A549 (cell line): ENCODE results near the gene COMMD7. TPM values are rescaled to one million over a fixed set of nuclear protein-coding genes. Genes with fewer than 3 reads are reported as not detected.

Source experiments
- ATAC-seq, 2 experiments: fragments of 200-7000 bp in 1 of 2; fragments of >200 bp in 1 of 2; cut with Nextera tagmentation in 1 of 2; cut with Tn5 transposase in 1 of 2; 3 replicates each; pipeline versions ENCODE4 v1.8.0 to v1.9.1; 2018 to 2020; ENCODE audit warnings: mild to moderate bottlenecking in 1 of 2, moderate library complexity in 1 of 2
- CTCF ChIA-PET: fragments of 300-600 bp; sonication (Branson Sonifier 250); formaldehyde crosslinking; extraction: SDS; loops from one replicate; lab custom pipeline; 2021; ENCODE audit warnings: antibody characterized with exemption, inconsistent platforms; lab: Yijun Ruan, JAX
- POLR2A ChIA-PET: fragments of 350-600 bp; formaldehyde crosslinking; extraction: SDS; loops from one replicate; lab custom pipeline; 2021; ENCODE audit warnings: antibody characterized with exemption, inconsistent platforms; lab: Yijun Ruan, JAX
- DNase-seq, 2 experiments: peaks; one replicate each; pipeline versions ENCODE4 v3.0.0 to v3.0.0-alpha.2; 2011 to 2016; ENCODE audit warnings: low read depth in 1 of 2, low spot score in 1 of 2
- FAIRE-seq: peaks from 2 replicates; lab custom pipeline; 2011; peaks lifted over from hg19 to GRCh38; lab: Jason Lieb, UNC
- H3K27ac ChIP-seq, 2 experiments: fragments of >200 bp; sonication (Bioruptor Twin); formaldehyde crosslinking; 3 replicates each; pipeline ENCODE4 v1.5.1; 2016 to 2017
- H3K4me1 ChIP-seq: fragments of >200 bp; sonication (Bioruptor Twin); formaldehyde crosslinking; 3 replicates; pipeline ENCODE4 v1.6.1; 2016
- H3K4me2 ChIP-seq: fragments of >200 bp; sonication (Bioruptor Twin); formaldehyde crosslinking; 3 replicates; pipeline ENCODE4 v1.6.1; 2016
- H3K4me3 ChIP-seq: fragments of >200 bp; sonication (Bioruptor Twin); formaldehyde crosslinking; 3 replicates; pipeline ENCODE4 v1.5.1; 2016
- H3K9me3 ChIP-seq: fragments of >200 bp; sonication (Bioruptor Twin); formaldehyde crosslinking; 3 replicates; pipeline ENCODE4 v1.6.1; 2016
- BHLHE40 ChIP-seq: IDR thresholded peaks from 2 replicates; pipeline ENCODE4 v1.6.1; 2012; ENCODE audit warnings: low read depth, low read length, inconsistent platforms
- CBX8 ChIP-seq: fragments of 200-600 bp; sonication (generic); IDR thresholded peaks from 2 replicates; pipeline ENCODE4 v1.6.1; 2016
- CEBPB ChIP-seq, 2 experiments: fragments of >200 bp in 1 of 2; sonication (Bioruptor Twin) in 1 of 2; formaldehyde crosslinking in 1 of 2; IDR thresholded peaks; 2 replicates each; pipeline ENCODE4 v1.6.1; 2012 to 2016
- EP300 ChIP-seq, 2 experiments: fragments of >200 bp; sonication (Bioruptor Twin); formaldehyde crosslinking; IDR thresholded peaks; 2 replicates in 1 of 2; 3 replicates in 1 of 2; pipeline ENCODE4 v1.6.1; 2016 to 2017
- FOSL2 ChIP-seq, 2 experiments: fragments of 450-650 bp in 1 of 2; fragments of >200 bp in 1 of 2; sonication (Bioruptor Twin) in 1 of 2; formaldehyde crosslinking; IDR thresholded peaks; 2 replicates each; pipeline versions ENCODE4 v1.5.0 to v1.6.1; 2016 to 2020; ENCODE audit warnings: mild to moderate bottlenecking in 1 of 2, moderate library complexity in 1 of 2
- FOXS1 ChIP-seq: fragments of 250-450 bp; sonication (Bioruptor Pico); IDR thresholded peaks from 2 replicates; pipeline ENCODE4 v1.5.0; 2020; ENCODE audit warnings: mild to moderate bottlenecking, moderate library complexity
- HMGXB4 ChIP-seq: fragments of 250-450 bp; sonication (Bioruptor Pico); IDR thresholded peaks from 2 replicates; pipeline ENCODE4 v1.5.0; 2021; ENCODE audit warnings: mild to moderate bottlenecking, moderate library complexity, borderline replicate concordance
- HOXB5 ChIP-seq: fragments of 250-450 bp; sonication (Bioruptor Pico); IDR thresholded peaks from 2 replicates; pipeline ENCODE4 v1.5.0; 2020; ENCODE audit warnings: mild to moderate bottlenecking, moderate library complexity
- JUNB ChIP-seq: fragments of >200 bp; sonication (Bioruptor Twin); formaldehyde crosslinking; IDR thresholded peaks from 2 replicates; pipeline ENCODE4 v1.6.1; 2016
- KDM1A ChIP-seq: fragments of 200-600 bp; sonication (generic); IDR thresholded peaks from 2 replicates; pipeline ENCODE4 v1.6.1; 2016; ENCODE audit warnings: low read depth, mild to moderate bottlenecking
- MAX ChIP-seq: IDR thresholded peaks from 2 replicates; pipeline ENCODE4 v1.6.1; 2012
- MYC ChIP-seq: IDR thresholded peaks from 2 replicates; pipeline ENCODE4 v1.6.1; 2012; ENCODE audit warnings: mild to moderate bottlenecking, inconsistent platforms, low read length, improper control_type of control experiment, borderline replicate concordance
- RARB ChIP-seq: fragments of 250-450 bp; sonication (Bioruptor Pico); IDR thresholded peaks from 2 replicates; pipeline ENCODE4 v1.8.0; 2021; ENCODE audit warnings: mild to moderate bottlenecking, moderate library complexity
- RCOR1 ChIP-seq: fragments of 150-350 bp; IDR thresholded peaks from 2 replicates; pipeline ENCODE4 v1.6.1; 2014; ENCODE audit warnings: antibody characterized with exemption, low read length, low read depth
- RNF2 ChIP-seq: fragments of 200-600 bp; sonication (generic); IDR thresholded peaks from 2 replicates; pipeline ENCODE4 v1.6.1; 2016; ENCODE audit warnings: low read depth, mild to moderate bottlenecking, antibody characterized with exemption, moderate library complexity, borderline replicate concordance
- SMC3 ChIP-seq: fragments of >200 bp; sonication (Bioruptor Twin); formaldehyde crosslinking; IDR thresholded peaks from 3 replicates; pipeline ENCODE4 v1.6.1; 2018; ENCODE audit warnings: inconsistent platforms
- ZC3H11A ChIP-seq: fragments of 450-650 bp; IDR thresholded peaks from 2 replicates; pipeline ENCODE4 v1.6.1; 2014; ENCODE audit warnings: antibody characterized with exemption, mild to moderate bottlenecking
- ZNF302 ChIP-seq: fragments of 250-450 bp; sonication (Bioruptor Pico); IDR thresholded peaks from 2 replicates; pipeline ENCODE4 v1.9.0; 2021; ENCODE audit warnings: inconsistent platforms, mild to moderate bottlenecking, moderate library complexity
- WGBS: methylation state at CpG from one replicate; pipeline ENCODE4 v1.1.6; 2017; ENCODE audit errors: missing lambda C conversion rate; 5-methylcytosine and 5-hydroxymethylcytosine counted together
- polyA plus RNA-seq, 4 experiments: library from polyadenylated mRNA; depleted of rRNA in 3 of 4; stranded (reverse); fragments of >200 nt; fragmentation: RNase III in 1 of 4; extraction: RNeasy Plus Mini Kit Qiagen cat#74134 plus additional on column Dnase treatment in 1 of 4; gene quantifications; 2 replicates in 3 of 4; 3 replicates in 1 of 4; pipeline ENCODE4 v1.2.3, GENCODE V29; 2011 to 2017
- TF ChIP-seq, protein P1 (sequence below): fragments of >200 bp; sonication (Bioruptor Twin); formaldehyde crosslinking; IDR thresholded peaks from 2 replicates; pipeline ENCODE4 v1.6.1; 2016
- TF ChIP-seq, protein P2 (sequence below): fragments of 150-350 bp; IDR thresholded peaks from 2 replicates; pipeline ENCODE4 v1.6.1; 2014; ENCODE audit warnings: low read depth, mild to moderate bottlenecking, low read length
- TF ChIP-seq, protein P3 (sequence below): fragments of 200-600 bp; sonication (generic); IDR thresholded peaks from 2 replicates; pipeline ENCODE4 v1.6.1; 2016; ENCODE audit warnings: antibody characterized with exemption, mild to moderate bottlenecking, moderate library complexity
- TF ChIP-seq, protein P4 (sequence below): fragments of 450-650 bp; IDR thresholded peaks from 2 replicates; pipeline ENCODE4 v1.6.1; 2014; ENCODE audit warnings: antibody characterized with exemption
- TF ChIP-seq, protein P5 (sequence below): fragments of >200 bp; sonication (Bioruptor Twin); formaldehyde crosslinking; IDR thresholded peaks from 3 replicates; pipeline ENCODE4 v1.5.1; 2016

The COMMD7 gene
- polyA plus RNA-seq, 2 of the 4 experiments (the other 2 are of a cell fraction) = 55.7 to 74.1 TPM

DNA sequence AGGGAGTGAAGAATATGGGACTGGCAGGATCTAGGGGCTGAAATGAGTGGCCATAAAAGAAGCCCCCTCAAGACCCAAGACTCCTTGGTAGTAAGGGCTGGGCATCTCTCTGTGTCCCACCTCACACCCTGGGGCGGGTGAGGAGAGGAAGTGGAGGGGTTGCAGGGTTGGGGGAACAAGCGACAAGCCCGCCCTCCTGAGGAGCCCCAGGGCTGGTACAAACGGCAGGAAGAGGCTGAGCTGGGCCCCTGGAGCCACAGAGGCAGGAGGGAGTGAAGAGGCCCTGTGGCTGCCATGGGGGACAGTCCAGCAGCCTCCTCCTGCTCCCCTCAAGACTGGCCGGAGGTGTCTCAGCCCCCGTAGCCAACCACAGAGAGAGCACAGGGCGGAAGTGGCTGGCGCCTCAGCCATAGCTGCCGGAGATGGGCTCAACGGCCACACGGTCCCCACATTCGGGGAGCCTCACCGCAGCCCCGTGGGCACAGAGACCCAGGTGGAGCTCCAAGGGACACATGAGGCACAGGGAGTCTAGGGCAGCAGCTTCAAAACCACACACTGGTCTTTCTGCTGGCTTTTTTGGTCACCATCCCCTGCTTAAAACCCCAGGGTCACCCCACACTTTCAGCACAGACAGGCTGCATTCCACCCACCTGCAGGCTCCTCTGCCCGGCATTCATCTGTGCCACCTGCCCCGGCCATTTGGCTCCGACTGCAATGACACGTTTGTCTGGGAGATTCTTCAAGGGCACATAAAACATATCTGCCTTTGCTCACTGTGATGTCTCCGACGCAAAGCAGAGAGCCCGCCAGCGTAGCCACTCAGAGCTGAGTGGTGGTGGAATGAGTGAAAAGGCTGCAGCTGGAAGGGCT, 70.0 kb downstream of the COMMD7 start:
- H3K4me3 ChIP-seq = no peak overlapping the region
- ChIA-PET CTCF (interaction anchor here (0.6 to 27.5 kb wide), 41 partner anchors 8 to 539 kb away, joined by 3 to 396 read pairs (median 5); partner anchors contain the start of genes COMMD7 and DNMT3B), POLR2A (interaction anchor here (0.7 kb wide), 1 partner anchor 105 kb away, joined by 3 read pairs; no protein-coding TSS in a partner anchor)
- TF ChIP-seq CEBPB (IDR thresholded peaks at IDR 0.05) (no peak), HOXB5 (CRISPR knock-in tag) (no peak), SMC3 (no peak), KDM1A (no peak), RNF2 (no peak), RCOR1 (no peak), BHLHE40 (no peak), FOSL2 (IDR thresholded peaks at IDR 0.05) (no peak), FOSL2 (CRISPR knock-in tag; IDR thresholded peaks at IDR 0.05) (no peak), RARB (CRISPR knock-in tag) (no peak), ZC3H11A (no peak), MYC (no peak), ZNF302 (no peak), CBX8 (no peak), JUNB (no peak)
- TF ChIP-seq, protein P1, sequence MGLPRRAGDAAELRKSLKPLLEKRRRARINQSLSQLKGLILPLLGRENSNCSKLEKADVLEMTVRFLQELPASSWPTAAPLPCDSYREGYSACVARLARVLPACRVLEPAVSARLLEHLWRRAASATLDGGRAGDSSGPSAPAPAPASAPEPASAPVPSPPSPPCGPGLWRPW = no peak
- TF ChIP-seq, protein P2, sequence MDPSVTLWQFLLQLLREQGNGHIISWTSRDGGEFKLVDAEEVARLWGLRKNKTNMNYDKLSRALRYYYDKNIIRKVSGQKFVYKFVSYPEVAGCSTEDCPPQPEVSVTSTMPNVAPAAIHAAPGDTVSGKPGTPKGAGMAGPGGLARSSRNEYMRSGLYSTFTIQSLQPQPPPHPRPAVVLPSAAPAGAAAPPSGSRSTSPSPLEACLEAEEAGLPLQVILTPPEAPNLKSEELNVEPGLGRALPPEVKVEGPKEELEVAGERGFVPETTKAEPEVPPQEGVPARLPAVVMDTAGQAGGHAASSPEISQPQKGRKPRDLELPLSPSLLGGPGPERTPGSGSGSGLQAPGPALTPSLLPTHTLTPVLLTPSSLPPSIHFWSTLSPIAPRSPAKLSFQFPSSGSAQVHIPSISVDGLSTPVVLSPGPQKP = no peak
- TF ChIP-seq, protein P3, sequence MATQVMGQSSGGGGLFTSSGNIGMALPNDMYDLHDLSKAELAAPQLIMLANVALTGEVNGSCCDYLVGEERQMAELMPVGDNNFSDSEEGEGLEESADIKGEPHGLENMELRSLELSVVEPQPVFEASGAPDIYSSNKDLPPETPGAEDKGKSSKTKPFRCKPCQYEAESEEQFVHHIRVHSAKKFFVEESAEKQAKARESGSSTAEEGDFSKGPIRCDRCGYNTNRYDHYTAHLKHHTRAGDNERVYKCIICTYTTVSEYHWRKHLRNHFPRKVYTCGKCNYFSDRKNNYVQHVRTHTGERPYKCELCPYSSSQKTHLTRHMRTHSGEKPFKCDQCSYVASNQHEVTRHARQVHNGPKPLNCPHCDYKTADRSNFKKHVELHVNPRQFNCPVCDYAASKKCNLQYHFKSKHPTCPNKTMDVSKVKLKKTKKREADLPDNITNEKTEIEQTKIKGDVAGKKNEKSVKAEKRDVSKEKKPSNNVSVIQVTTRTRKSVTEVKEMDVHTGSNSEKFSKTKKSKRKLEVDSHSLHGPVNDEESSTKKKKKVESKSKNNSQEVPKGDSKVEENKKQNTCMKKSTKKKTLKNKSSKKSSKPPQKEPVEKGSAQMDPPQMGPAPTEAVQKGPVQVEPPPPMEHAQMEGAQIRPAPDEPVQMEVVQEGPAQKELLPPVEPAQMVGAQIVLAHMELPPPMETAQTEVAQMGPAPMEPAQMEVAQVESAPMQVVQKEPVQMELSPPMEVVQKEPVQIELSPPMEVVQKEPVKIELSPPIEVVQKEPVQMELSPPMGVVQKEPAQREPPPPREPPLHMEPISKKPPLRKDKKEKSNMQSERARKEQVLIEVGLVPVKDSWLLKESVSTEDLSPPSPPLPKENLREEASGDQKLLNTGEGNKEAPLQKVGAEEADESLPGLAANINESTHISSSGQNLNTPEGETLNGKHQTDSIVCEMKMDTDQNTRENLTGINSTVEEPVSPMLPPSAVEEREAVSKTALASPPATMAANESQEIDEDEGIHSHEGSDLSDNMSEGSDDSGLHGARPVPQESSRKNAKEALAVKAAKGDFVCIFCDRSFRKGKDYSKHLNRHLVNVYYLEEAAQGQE = no peak
- 78% methylated on average over 22 of the region's 22 CpGs for WGBS
- FAIRE-seq (no peak), ATAC-seq (peak in 1 of 2 experiments; percentile 16; a peak in 2 of 6 replicates), DNase-seq (no peak)
- H3K9me3 ChIP-seq = no peaks in the 10 kb centered on the region
- H3K4me2 ChIP-seq = no peak overlapping the region
- peaks cover 17% of the 10 kb centered on the region; the same call in 2 of the 3 replicates for H3K4me1 ChIP-seq
- peak overlapping the region; percentile 6 to 65; a peak in 3 of 6 replicates for H3K27ac ChIP-seq

GRCh38 chr20:32672394-32672981, 70.8 kb downstream of the COMMD7 start:
- ATAC-seq (no peak; a peak in 2 of 6 replicates), DNase-seq (no peak), FAIRE-seq (no peak)
- H3K4me3 ChIP-seq = no peak overlapping the region
- H3K4me2 ChIP-seq = no peak overlapping the region
- ChIA-PET CTCF (interaction anchor here (0.7 to 27.5 kb wide), 6 partner anchors 12 to 117 kb away, joined by 3 to 396 read pairs (median 18); partner anchors contain the start of gene DNMT3B), POLR2A (no interaction called here)
- TF ChIP-seq, protein P4, sequence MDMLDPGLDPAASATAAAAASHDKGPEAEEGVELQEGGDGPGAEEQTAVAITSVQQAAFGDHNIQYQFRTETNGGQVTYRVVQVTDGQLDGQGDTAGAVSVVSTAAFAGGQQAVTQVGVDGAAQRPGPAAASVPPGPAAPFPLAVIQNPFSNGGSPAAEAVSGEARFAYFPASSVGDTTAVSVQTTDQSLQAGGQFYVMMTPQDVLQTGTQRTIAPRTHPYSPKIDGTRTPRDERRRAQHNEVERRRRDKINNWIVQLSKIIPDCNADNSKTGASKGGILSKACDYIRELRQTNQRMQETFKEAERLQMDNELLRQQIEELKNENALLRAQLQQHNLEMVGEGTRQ = no peak
- TF ChIP-seq HMGXB4 (CRISPR knock-in tag) (no peak), FOXS1 (CRISPR knock-in tag) (no peak), CEBPB (IDR thresholded peaks at IDR 0.05) (no peak), EP300 (IDR thresholded peaks at IDR 0.05) (no peak), MAX (no peak)
- TF ChIP-seq, protein P5, sequence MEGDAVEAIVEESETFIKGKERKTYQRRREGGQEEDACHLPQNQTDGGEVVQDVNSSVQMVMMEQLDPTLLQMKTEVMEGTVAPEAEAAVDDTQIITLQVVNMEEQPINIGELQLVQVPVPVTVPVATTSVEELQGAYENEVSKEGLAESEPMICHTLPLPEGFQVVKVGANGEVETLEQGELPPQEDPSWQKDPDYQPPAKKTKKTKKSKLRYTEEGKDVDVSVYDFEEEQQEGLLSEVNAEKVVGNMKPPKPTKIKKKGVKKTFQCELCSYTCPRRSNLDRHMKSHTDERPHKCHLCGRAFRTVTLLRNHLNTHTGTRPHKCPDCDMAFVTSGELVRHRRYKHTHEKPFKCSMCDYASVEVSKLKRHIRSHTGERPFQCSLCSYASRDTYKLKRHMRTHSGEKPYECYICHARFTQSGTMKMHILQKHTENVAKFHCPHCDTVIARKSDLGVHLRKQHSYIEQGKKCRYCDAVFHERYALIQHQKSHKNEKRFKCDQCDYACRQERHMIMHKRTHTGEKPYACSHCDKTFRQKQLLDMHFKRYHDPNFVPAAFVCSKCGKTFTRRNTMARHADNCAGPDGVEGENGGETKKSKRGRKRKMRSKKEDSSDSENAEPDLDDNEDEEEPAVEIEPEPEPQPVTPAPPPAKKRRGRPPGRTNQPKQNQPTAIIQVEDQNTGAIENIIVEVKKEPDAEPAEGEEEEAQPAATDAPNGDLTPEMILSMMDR = no peak
- peaks cover 13% of the 10 kb centered on the region; the same call in 2 of the 3 replicates for H3K4me1 ChIP-seq
- H3K27ac ChIP-seq = peak overlapping the region; percentile 6 to 65; a peak in 3 of 6 replicates
- H3K9me3 ChIP-seq = no peaks in the 10 kb centered on the region
- WGBS = 67% methylated on average over 3 of the region's 3 CpGs
